Stimulated activated memory B cell treated with anti-CD40 and anti-IgM and Interleukin-4, amounts not matched to agents 10 μg/mL and 1 μg/mL and 100 μg/mL, for 72 hours (primary cell): Measurements from ENCODE around the gene MYRIP.
A peak's percentile ranks its signal among the peaks of the same experiment; 100 is the strongest.
"Not testable (repeated sequence)": the region's sequence is repeated elsewhere in the genome, so short reads cannot be mapped to it uniquely, and the experiment has no call there.

Experiments used
- ATAC-seq: fragments of 150-1000 bp; cut with Tn5 transposase; 2 replicates; pipeline ENCODE4 v1.10.0; 2021
- H3K27ac Mint-ChIP-seq: one replicate; pipeline ENCODE4 v1.8.0; 2022; ENCODE audit warnings: mild to moderate bottlenecking, mixed read lengths
- H3K27me3 Mint-ChIP-seq: one replicate; pipeline ENCODE4 v1.8.0; 2022; ENCODE audit warnings: mixed read lengths
- H3K36me3 Mint-ChIP-seq: one replicate; pipeline ENCODE4 v1.8.0; 2022; ENCODE audit warnings: mixed read lengths
- H3K4me1 Mint-ChIP-seq: one replicate; pipeline ENCODE4 v1.8.0; 2022; ENCODE audit warnings: mixed read lengths
- H3K4me3 Mint-ChIP-seq: one replicate; pipeline ENCODE4 v1.8.0; 2022; ENCODE audit warnings: mild to moderate bottlenecking, moderate library complexity, mixed read lengths
- H3K9me3 Mint-ChIP-seq: one replicate; pipeline ENCODE4 v1.8.0; 2022; ENCODE audit warnings: mixed read lengths

The MYRIP gene

GRCh38 chr3:39791603-39792002 lies 17.8 kb upstream of the MYRIP start:
- ATAC-seq: no peak
- Mint-ChIP-seq H3K36me3 (no peaks in the 10 kb centered on the region), H3K27me3 (peaks cover 9% of the 10 kb centered on the region), H3K4me3 (no peak overlapping the region), H3K27ac (no peak overlapping the region), H3K9me3 (no peaks in the 10 kb centered on the region), H3K4me1 (no peaks in the 10 kb centered on the region)

- no peaks in the 10 kb centered on the region for H3K9me3 Mint-ChIP-seq
- ATAC-seq: no peak
- H3K4me1 Mint-ChIP-seq: no peaks in the 10 kb centered on the region
- no peaks in the 10 kb centered on the region for H3K36me3 Mint-ChIP-seq
- no peak overlapping the region for H3K27ac Mint-ChIP-seq
- H3K27me3 Mint-ChIP-seq: peaks cover 10% of the 10 kb centered on the region
- no peak overlapping the region for H3K4me3 Mint-ChIP-seq
Measured at GRCh38 chr3:39794880-39795279, 14.5 kb upstream of the MYRIP start.

GRCh38 chr3:39801216-39801615 lies 8.2 kb upstream of the MYRIP start:
- peaks cover 21% of the 10 kb centered on the region for H3K27me3 Mint-ChIP-seq
- no peaks in the 10 kb centered on the region for H3K4me1 Mint-ChIP-seq
- no peak for ATAC-seq
- no peak overlapping the region for H3K27ac Mint-ChIP-seq
- H3K9me3 Mint-ChIP-seq: peaks cover 4% of the 10 kb centered on the region
- H3K4me3 Mint-ChIP-seq: no peak overlapping the region
- H3K36me3 Mint-ChIP-seq: no peaks in the 10 kb centered on the region

- H3K4me3 Mint-ChIP-seq, H3K4me1 Mint-ChIP-seq, H3K27ac Mint-ChIP-seq, ATAC-seq, H3K9me3 Mint-ChIP-seq, H3K36me3 Mint-ChIP-seq: not testable (repeated sequence)
- H3K27me3 Mint-ChIP-seq: peaks cover 24% of the 10 kb centered on the region
Measured at GRCh38 chr3:39802486-39802885, 6.9 kb upstream of the MYRIP start.

GRCh38 chr3:39803956-39804355 lies 5.5 kb upstream of the MYRIP start:
- no peak for ATAC-seq
- Mint-ChIP-seq H3K9me3 (peaks cover 4% of the 10 kb centered on the region), H3K27me3 (peaks cover 39% of the 10 kb centered on the region)

GRCh38 chr3:39804951-39805350 lies 4.5 kb upstream of the MYRIP start:
- peaks cover 47% of the 10 kb centered on the region for H3K27me3 Mint-ChIP-seq

More at GRCh38 chr3:39803956-39804355, 5.5 kb upstream of the MYRIP start:
- H3K36me3 Mint-ChIP-seq: no peaks in the 10 kb centered on the region
- H3K4me1 Mint-ChIP-seq: peaks cover 5% of the 10 kb centered on the region
- no peak overlapping the region for H3K27ac Mint-ChIP-seq
- H3K4me3 Mint-ChIP-seq: no peak overlapping the region

GRCh38 chr3:39805650-39806049 lies 3.8 kb upstream of the MYRIP start:
- H3K36me3 Mint-ChIP-seq: no peaks in the 10 kb centered on the region
- H3K9me3 Mint-ChIP-seq: peaks cover 4% of the 10 kb centered on the region
- peaks cover 18% of the 10 kb centered on the region for H3K4me1 Mint-ChIP-seq
- no peak overlapping the region for H3K4me3 Mint-ChIP-seq
- H3K27me3 Mint-ChIP-seq: peaks cover 50% of the 10 kb centered on the region
- H3K27ac Mint-ChIP-seq: no peak overlapping the region
- no peak for ATAC-seq

More at GRCh38 chr3:39804951-39805350, 4.5 kb upstream of the MYRIP start:
- H3K9me3 Mint-ChIP-seq: peaks cover 4% of the 10 kb centered on the region
- no peak overlapping the region for H3K4me3 Mint-ChIP-seq
- no peak overlapping the region for H3K27ac Mint-ChIP-seq
- no peak for ATAC-seq
- peaks cover 11% of the 10 kb centered on the region for H3K4me1 Mint-ChIP-seq
- no peaks in the 10 kb centered on the region for H3K36me3 Mint-ChIP-seq

GRCh38 chr3:39806820-39807219 lies 2.6 kb upstream of the MYRIP start:
- H3K27ac Mint-ChIP-seq: no peak overlapping the region
- ATAC-seq: no peak
- H3K4me1 Mint-ChIP-seq: peaks cover 25% of the 10 kb centered on the region
- no peaks in the 10 kb centered on the region for H3K36me3 Mint-ChIP-seq
- peaks cover 4% of the 10 kb centered on the region for H3K9me3 Mint-ChIP-seq
- H3K27me3 Mint-ChIP-seq: peaks cover 55% of the 10 kb centered on the region
- no peak overlapping the region for H3K4me3 Mint-ChIP-seq

GRCh38 chr3:39808467-39809180 lies 785 bp upstream of the MYRIP start:
- peaks cover 4% of the 10 kb centered on the region for H3K9me3 Mint-ChIP-seq
- peak overlapping the region; percentile 68 for H3K4me3 Mint-ChIP-seq
- no peak overlapping the region for H3K27ac Mint-ChIP-seq
- H3K4me1 Mint-ChIP-seq: peaks cover 25% of the 10 kb centered on the region
- no peaks in the 10 kb centered on the region for H3K36me3 Mint-ChIP-seq
- peaks cover 67% of the 10 kb centered on the region for H3K27me3 Mint-ChIP-seq
- no peak for ATAC-seq

- no peak for ATAC-seq
- H3K36me3 Mint-ChIP-seq: no peaks in the 10 kb centered on the region
- H3K4me3 Mint-ChIP-seq: peak overlapping the region; percentile 79
- no peaks in the 10 kb centered on the region for H3K9me3 Mint-ChIP-seq
- peaks cover 25% of the 10 kb centered on the region for H3K4me1 Mint-ChIP-seq
- H3K27me3 Mint-ChIP-seq: peaks cover 77% of the 10 kb centered on the region
- peak overlapping the region; percentile 30 for H3K27ac Mint-ChIP-seq
Measured at GRCh38 chr3:39809995-39810595, 686 bp downstream of the MYRIP start.

- ATAC-seq: no peak
- Mint-ChIP-seq H3K9me3 (no peaks in the 10 kb centered on the region), H3K36me3 (no peaks in the 10 kb centered on the region), H3K27ac (no peak overlapping the region), H3K4me1 (peaks cover 25% of the 10 kb centered on the region), H3K4me3 (peak overlapping the region; percentile 79), H3K27me3 (peaks cover 82% of the 10 kb centered on the region)
Measured at GRCh38 chr3:39810647-39811161, 1.3 kb downstream of the MYRIP start.

- no peak for ATAC-seq
Measured at GRCh38 chr3:39811561-39811960, 2.2 kb downstream of the MYRIP start.

GRCh38 chr3:39812537-39812936 lies 3.1 kb downstream of the MYRIP start:
- Mint-ChIP-seq H3K27ac (no peak overlapping the region), H3K9me3 (no peaks in the 10 kb centered on the region), H3K27me3 (peaks cover 69% of the 10 kb centered on the region), H3K4me1 (peaks cover 25% of the 10 kb centered on the region), H3K4me3 (no peak overlapping the region), H3K36me3 (no peaks in the 10 kb centered on the region)
- ATAC-seq: no peak

More at GRCh38 chr3:39811561-39811960, 2.2 kb downstream of the MYRIP start:
- peaks cover 74% of the 10 kb centered on the region for H3K27me3 Mint-ChIP-seq
- H3K27ac Mint-ChIP-seq: no peak overlapping the region
- no peaks in the 10 kb centered on the region for H3K36me3 Mint-ChIP-seq
- H3K4me1 Mint-ChIP-seq: peaks cover 25% of the 10 kb centered on the region
- H3K9me3 Mint-ChIP-seq: no peaks in the 10 kb centered on the region
- H3K4me3 Mint-ChIP-seq: no peak overlapping the region

GRCh38 chr3:39814007-39814406 lies 4.6 kb downstream of the MYRIP start:
- Mint-ChIP-seq H3K4me3 (no peak overlapping the region), H3K9me3 (no peaks in the 10 kb centered on the region), H3K27ac (no peak overlapping the region), H3K27me3 (peaks cover 55% of the 10 kb centered on the region), H3K4me1 (peaks cover 20% of the 10 kb centered on the region), H3K36me3 (no peaks in the 10 kb centered on the region)
- ATAC-seq: no peak

GRCh38 chr3:39819899-39820298 lies 10.5 kb downstream of the MYRIP start:
- Mint-ChIP-seq H3K4me1 (no peaks in the 10 kb centered on the region), H3K27me3 (peaks cover 7% of the 10 kb centered on the region), H3K4me3 (no peak overlapping the region), H3K27ac (no peak overlapping the region), H3K9me3 (no peaks in the 10 kb centered on the region), H3K36me3 (no peaks in the 10 kb centered on the region)
- no peak for ATAC-seq

GRCh38 chr3:39833764-39834163 lies 24.4 kb downstream of the MYRIP start:
- not testable (repeated sequence) for H3K27ac Mint-ChIP-seq, H3K4me1 Mint-ChIP-seq, H3K36me3 Mint-ChIP-seq, H3K4me3 Mint-ChIP-seq, ATAC-seq, H3K9me3 Mint-ChIP-seq
- peaks cover 16% of the 10 kb centered on the region for H3K27me3 Mint-ChIP-seq
